AG09309 (cell line): ENCODE results near the gene CACNA1S.
A peak's percentile ranks its signal among the peaks of the same experiment; 100 is the strongest.

Experiments
- DNase-seq: peaks from one replicate; pipeline ENCODE4 v3.0.0-alpha.2; 2010; ENCODE audit warnings: low read depth
- H3K4me3 ChIP-seq: 2 replicates; pipeline ENCODE4 v1.5.1; 2011; ENCODE audit warnings: mild to moderate bottlenecking, low read depth, low read length, moderate library complexity; ENCODE audit not compliant: control insufficient read depth
- TF ChIP-seq, protein P1 (sequence below): IDR thresholded peaks from 2 replicates; pipeline ENCODE4 v1.5.1; 2011; ENCODE audit warnings: mild to moderate bottlenecking, low read depth, low read length, inconsistent platforms; ENCODE audit not compliant: insufficient read depth, control insufficient read depth; ENCODE audit errors: missing control alignments

Gene CACNA1S

DNA sequence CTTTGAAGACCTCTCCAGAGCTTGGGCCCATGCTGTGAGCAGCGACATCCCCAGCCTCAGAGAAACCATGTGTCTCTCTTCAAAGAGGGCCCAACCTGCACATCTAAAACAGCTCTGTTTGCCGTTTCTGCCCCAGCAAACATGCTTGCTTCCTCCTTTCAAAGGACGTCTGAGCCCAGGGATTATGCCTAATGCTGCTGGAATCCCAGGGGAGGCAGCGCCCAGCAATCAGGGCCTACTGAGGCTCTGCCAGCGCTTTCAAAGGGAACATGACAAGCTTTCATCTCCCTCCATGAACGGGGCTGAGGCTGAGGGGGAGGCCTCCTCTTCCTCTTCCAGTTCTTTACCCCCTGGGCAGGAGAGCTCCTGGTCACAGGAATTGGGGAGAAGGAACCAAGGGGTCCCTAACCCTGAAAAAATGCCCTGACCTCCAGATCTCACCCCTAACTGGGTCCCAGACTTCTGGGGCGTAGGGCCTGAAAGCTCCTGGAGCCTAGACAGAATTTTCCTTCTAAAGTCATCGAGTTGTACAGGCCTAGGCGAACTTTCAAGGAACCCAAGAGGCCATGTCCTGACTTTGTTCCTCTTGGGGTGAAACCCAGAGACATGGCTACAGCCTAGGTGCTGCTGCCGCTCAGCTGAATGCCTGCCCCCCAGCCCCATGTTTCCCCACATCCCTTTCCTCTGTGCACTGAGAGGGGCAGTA is 28.2 kb upstream of the CACNA1S start:
- DNase-seq, result no peak
- no peak overlapping the region for H3K4me3 ChIP-seq
- TF ChIP-seq, protein P1, sequence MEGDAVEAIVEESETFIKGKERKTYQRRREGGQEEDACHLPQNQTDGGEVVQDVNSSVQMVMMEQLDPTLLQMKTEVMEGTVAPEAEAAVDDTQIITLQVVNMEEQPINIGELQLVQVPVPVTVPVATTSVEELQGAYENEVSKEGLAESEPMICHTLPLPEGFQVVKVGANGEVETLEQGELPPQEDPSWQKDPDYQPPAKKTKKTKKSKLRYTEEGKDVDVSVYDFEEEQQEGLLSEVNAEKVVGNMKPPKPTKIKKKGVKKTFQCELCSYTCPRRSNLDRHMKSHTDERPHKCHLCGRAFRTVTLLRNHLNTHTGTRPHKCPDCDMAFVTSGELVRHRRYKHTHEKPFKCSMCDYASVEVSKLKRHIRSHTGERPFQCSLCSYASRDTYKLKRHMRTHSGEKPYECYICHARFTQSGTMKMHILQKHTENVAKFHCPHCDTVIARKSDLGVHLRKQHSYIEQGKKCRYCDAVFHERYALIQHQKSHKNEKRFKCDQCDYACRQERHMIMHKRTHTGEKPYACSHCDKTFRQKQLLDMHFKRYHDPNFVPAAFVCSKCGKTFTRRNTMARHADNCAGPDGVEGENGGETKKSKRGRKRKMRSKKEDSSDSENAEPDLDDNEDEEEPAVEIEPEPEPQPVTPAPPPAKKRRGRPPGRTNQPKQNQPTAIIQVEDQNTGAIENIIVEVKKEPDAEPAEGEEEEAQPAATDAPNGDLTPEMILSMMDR, result no peak

DNA sequence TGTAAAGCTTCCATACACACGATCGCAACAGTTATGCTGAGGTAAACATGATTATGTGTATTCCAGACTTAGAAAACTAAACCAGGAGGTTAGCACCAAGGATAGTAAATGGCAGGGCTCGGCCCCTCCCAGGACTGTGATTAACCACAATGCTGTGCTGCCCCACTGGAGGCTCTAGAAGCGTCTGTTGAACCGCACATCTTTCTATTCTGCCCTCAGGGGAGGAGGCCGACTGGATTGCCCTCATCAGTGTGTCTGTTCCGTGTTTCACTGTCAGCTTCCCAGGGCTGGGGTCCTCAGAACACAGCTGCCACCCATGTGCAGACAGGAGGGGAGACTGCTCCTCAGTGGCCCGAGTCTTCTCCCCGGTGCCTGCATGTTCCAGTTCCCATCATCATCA is 27.5 kb upstream of the CACNA1S start:
- no peak overlapping the region for H3K4me3 ChIP-seq
- TF ChIP-seq, protein P1, result no peak
- DNase-seq, result no peak

DNA sequence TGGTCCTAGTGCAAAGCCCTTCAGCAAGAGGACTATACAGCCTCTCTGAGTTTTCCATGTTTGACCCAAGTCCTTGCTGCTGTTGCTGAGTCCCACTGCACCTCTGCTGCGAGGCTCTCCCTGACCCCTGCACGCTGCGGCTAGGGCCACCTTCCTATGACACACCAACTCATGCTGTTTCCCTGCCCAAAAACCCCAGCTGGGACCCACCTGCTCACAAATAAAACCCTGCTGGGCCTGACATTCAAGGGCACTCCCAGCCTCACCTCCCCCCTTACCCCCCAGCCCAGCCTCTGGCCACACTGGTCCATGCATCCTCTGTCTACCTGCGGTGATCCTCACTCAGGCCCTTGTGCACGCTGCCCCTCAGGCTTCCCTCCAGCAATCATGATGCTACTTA is 27.1 kb upstream of the CACNA1S start:
- no peak overlapping the region for H3K4me3 ChIP-seq
- TF ChIP-seq, protein P1, result no peak
- no peak for DNase-seq

DNA sequence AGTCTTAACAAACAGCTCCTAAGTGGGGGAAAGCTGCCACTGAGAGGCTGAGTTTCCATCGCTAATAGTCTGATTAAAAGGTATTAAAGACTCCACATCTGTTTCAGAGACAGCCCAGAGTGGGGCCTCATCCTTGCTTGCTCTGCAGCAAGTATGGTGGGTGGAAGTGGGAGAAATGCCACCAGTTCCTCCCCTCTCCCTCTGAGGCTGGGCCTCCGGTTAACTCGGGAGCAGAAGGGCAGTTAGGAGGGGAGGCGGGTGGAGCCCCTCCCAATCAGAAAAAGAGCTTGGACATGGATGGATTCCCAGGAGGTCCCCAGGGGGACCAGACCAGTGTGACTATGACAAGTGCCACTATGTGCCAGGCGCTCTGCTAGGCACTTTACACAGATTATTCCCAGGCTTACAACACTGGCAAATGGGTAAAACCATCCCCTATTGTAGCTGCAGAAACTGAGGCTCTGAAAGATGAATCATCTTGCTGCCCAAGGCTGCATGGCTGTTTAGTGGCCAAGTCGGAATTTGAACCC is 26.1 kb upstream of the CACNA1S start:
- TF ChIP-seq, protein P1, result no peak
- no peak for DNase-seq
- no peak overlapping the region for H3K4me3 ChIP-seq

DNA sequence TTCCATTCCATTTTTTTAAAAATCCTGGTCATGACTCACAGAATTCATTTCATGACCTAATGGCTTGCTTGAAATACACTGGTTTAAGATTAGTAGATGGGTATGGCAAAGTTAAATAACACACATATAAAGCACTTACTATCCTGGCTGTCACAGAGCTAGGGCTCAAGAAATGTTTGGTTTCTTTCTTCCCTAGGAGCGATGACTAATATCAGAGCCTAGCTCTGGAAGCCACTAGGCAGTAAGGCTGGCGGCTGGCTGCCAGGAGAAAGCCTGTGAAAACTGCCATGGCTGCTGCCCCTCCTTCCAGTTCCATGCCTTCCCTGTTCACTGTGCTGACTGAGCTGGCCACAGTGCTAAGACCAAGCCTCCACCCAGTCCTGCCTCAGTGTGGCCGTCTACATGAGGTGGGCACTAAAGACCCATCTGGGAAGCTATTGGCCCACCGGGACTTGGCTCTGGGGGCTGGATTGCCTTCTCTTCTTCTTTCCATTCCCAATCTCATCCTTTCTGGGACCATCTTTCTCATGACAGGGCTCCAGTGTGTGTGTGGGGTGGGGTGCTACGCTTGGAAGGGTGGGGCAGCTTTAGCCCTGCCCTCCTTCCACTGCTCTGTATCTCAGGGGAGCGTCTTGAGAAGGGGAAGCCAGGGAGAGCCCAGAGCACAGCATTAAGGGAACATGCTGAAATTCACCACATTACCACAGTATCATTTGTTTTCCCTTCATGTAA is 25.5 kb upstream of the CACNA1S start:
- DNase-seq, result peak; percentile 82
- no peak overlapping the region for H3K4me3 ChIP-seq
- TF ChIP-seq, protein P1, result no peak

DNA sequence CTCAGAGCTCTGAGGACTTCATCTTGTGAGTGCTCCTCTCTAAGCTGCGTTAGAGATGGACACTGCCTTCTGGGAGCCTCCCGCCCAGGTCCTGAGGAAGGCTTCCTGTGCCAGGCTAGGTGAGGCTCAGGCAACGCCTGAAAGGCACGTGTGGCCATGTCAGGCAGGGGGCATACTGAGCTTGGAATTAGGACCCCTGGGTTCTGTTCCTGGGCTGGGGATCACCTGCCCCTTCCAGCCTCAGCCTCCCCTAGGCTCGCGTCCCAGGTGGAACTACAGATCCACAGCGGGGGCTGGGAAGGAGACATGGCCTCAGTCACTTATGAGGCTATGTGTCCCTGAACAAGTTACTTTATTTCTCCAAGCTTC is 24.8 kb upstream of the CACNA1S start:
- DNase-seq, result no peak
- TF ChIP-seq, protein P1, result no peak
- H3K4me3 ChIP-seq, result no peak overlapping the region
